Measurements from ENCODE around the gene FHL2. TPM values are rescaled to one million over a fixed set of nuclear protein-coding genes. Genes with fewer than 3 reads are reported as not detected.

FHL2 gene
- total RNA-seq, 6 donors from 2014 or later, result 2.4 to 15.0 (median 7.2) TPM

DNA sequence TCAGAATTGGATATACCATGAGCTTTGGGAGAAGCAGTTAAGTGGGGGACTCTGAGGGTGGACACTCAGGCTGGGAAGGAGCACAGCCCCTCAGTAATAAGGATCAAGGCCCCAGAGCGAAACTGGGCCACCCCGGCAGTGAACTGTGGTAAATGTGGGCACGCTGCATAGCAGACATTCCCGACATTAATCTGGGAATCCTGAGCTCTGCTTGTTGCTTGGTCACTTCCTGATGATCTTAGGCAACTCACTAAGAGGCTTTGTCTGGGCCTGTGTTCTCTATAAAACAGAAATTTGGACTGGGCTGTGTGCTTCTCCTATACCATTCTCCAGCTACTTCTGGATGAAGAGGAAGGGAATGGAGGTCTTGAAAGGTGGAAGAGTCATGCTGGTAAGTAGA lies 74.1 kb downstream of the FHL2 start:
- no peak for ATAC-seq (ENCODE audit: low FRiP score in 2 of 2)
- Histone ChIP-seq H3K9me3 (no peaks in the 10 kb centered on the region), H3K36me3 (no peaks in the 10 kb centered on the region), H3K4me1 (peaks cover 12 to 32% (median 16%) of the 10 kb centered on the region in 4 donors), H3K27me3 (no peaks in the 10 kb centered on the region), H3K27ac (no peak overlapping the region), H3K4me3 (no peak overlapping the region)
- WGBS, 2 donors, result 69 to 77% methylated on average over 4 of the region's 4 CpGs
- TF ChIP-seq POLR2AphosphoS5 (IDR thresholded peaks at IDR 0.05) (no peak), POLR2A (IDR thresholded peaks at IDR 0.05) (no peak), EP300 (IDR thresholded peaks at IDR 0.05) (no peak)
- TF ChIP-seq, protein P1, sequence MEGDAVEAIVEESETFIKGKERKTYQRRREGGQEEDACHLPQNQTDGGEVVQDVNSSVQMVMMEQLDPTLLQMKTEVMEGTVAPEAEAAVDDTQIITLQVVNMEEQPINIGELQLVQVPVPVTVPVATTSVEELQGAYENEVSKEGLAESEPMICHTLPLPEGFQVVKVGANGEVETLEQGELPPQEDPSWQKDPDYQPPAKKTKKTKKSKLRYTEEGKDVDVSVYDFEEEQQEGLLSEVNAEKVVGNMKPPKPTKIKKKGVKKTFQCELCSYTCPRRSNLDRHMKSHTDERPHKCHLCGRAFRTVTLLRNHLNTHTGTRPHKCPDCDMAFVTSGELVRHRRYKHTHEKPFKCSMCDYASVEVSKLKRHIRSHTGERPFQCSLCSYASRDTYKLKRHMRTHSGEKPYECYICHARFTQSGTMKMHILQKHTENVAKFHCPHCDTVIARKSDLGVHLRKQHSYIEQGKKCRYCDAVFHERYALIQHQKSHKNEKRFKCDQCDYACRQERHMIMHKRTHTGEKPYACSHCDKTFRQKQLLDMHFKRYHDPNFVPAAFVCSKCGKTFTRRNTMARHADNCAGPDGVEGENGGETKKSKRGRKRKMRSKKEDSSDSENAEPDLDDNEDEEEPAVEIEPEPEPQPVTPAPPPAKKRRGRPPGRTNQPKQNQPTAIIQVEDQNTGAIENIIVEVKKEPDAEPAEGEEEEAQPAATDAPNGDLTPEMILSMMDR (IDR thresholded peaks at IDR 0.05), result no peak
- no peak for DNase-seq

DNA sequence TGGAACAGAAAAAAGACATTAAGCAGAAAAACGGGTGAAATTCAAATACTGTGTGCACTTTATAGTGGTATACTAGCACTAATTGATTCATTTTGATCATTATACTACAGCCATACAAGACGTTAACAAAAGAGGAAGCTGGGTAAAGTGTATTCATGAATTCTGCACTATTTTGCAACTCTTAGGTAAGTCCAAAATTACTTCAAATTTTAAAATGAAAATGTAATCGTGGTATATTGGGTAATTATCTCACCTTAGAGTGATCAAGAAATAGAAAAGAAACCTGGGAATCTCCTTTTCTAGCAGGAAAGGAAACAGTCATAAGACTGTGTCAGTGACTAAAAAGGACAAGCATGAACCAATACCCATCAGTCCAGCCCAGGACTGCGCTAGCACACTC lies 74.8 kb downstream of the FHL2 start:
- H3K9me3 ChIP-seq, result no peaks in the 10 kb centered on the region
- ATAC-seq (ENCODE audit: low FRiP score in 2 of 2) (no peak), DNase-seq (no peak)
- no peaks in the 10 kb centered on the region for H3K36me3 ChIP-seq
- H3K27me3 ChIP-seq, result no peaks in the 10 kb centered on the region
- TF ChIP-seq, protein P1 (IDR thresholded peaks at IDR 0.05), result no peak
- no peak for TF ChIP-seq POLR2A (IDR thresholded peaks at IDR 0.05)
- TF ChIP-seq POLR2AphosphoS5 (IDR thresholded peaks at IDR 0.05), result no peak
- TF ChIP-seq EP300 (IDR thresholded peaks at IDR 0.05), result no peak
- peaks cover 11 to 32% (median 16%) of the 10 kb centered on the region in 4 donors for H3K4me1 ChIP-seq
- H3K4me3 ChIP-seq, result no peak overlapping the region
- H3K27ac ChIP-seq, result no peak overlapping the region
- 64 to 68% methylated on average over 4 of the region's 4 CpGs for WGBS, 2 donors

DNA sequence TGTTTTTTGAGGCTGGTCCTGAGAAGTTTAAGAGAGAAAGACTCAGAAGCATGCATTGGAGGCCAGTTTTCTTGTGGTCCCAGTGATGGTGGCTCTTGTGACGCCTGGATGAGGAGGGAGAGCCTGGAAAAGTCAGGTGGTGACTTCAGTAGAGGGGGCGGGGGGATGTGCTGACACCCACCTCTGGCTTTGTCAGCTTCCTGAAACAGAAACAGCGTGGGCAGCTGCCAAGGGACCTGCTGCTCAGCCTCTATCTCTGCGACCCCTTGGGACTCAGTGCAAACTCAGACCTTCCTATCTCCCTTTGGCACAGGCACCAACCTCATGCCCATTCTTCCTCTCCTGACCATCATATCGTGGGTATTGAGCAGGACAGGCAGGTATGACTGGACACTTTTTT lies 75.7 kb downstream of the FHL2 start:
- Histone ChIP-seq H3K36me3 (no peaks in the 10 kb centered on the region), H3K27me3 (no peaks in the 10 kb centered on the region), H3K4me1 (peaks cover 1 to 22% (median 8%) of the 10 kb centered on the region in 4 donors), H3K9me3 (no peaks in the 10 kb centered on the region), H3K27ac (no peak overlapping the region), H3K4me3 (no peak overlapping the region)
- no peak for ATAC-seq (ENCODE audit: low FRiP score in 2 of 2)
- no peak for DNase-seq
- TF ChIP-seq POLR2A (IDR thresholded peaks at IDR 0.05), result no peak
- no peak for TF ChIP-seq POLR2AphosphoS5 (IDR thresholded peaks at IDR 0.05)
- TF ChIP-seq, protein P1 (IDR thresholded peaks at IDR 0.05), result no peak
- TF ChIP-seq EP300 (IDR thresholded peaks at IDR 0.05), result no peak
- WGBS, 2 donors, result 55 to 73% methylated on average over 2 to 5 of the region's 5 CpGs

DNA sequence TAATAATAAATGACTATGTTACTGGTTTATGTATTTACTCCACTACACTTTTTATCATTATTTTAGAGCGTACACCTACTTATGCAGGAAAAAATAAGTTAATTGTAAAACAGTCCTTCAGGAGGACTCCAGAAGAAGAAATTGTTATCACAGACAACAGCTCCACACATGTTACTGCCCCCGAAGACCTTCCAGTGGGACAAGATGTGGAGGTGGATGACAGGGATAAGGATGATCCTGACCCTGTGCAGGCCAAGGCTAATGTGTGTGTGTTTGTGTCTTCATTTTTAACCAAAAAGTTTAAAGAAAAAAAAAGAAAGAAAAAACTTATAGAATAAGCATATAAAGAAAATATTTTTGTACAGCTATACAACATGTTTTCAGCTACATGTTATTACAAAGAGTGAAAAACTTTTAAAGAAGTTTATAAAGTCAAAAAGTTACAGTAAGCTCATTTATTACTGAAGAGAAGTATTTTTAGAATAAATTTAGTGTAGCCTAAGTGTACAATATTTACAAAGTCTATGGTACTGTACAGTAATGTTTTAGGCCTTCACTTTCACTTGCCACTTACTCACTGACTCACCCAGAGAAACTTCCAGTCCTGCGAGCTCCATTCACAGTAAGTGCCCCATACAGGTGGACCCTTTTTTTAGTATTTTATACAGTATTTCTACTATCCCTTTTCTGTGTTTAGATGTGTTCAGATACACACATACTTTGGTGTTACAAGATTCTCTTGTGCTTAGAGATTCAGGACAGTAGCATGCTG lies 76.8 kb downstream of the FHL2 start:
- Histone ChIP-seq H3K36me3 (no peaks in the 10 kb centered on the region), H3K27me3 (no peaks in the 10 kb centered on the region), H3K9me3 (no peaks in the 10 kb centered on the region), H3K4me1 (peaks cover 0 to 16% (median 4%) of the 10 kb centered on the region in 4 donors), H3K4me3 (no peak overlapping the region), H3K27ac (no peak overlapping the region)
- DNase-seq (no peak), ATAC-seq (ENCODE audit: low FRiP score in 2 of 2) (no peak)
- 89 to 95% methylated on average over 3 of the region's 3 CpGs for WGBS, 2 donors
- TF ChIP-seq, protein P1 (IDR thresholded peaks at IDR 0.05), result no peak
- TF ChIP-seq POLR2AphosphoS5 (IDR thresholded peaks at IDR 0.05), result no peak
- no peak for TF ChIP-seq POLR2A (IDR thresholded peaks at IDR 0.05)
- no peak for TF ChIP-seq EP300 (IDR thresholded peaks at IDR 0.05)

Measured in upper lobe of left lung (tissue), 6 donors.